NCI-H748 (cell line): Measurements from ENCODE around the gene FOXP1.

Experiments used
- DNase-seq: peaks from one replicate; lab custom pipeline; 2025; ENCODE audit not compliant: unreplicated experiment; lab: John Stamatoyannopoulos, UW

FOXP1 gene

GRCh38 chr3:71136276-71136675 lies 447.3 kb downstream of the FOXP1 start:
- no peak for DNase-seq

GRCh38 chr3:71135373-71136088 lies 448.0 kb downstream of the FOXP1 start:
- DNase-seq, result no peak

DNA sequence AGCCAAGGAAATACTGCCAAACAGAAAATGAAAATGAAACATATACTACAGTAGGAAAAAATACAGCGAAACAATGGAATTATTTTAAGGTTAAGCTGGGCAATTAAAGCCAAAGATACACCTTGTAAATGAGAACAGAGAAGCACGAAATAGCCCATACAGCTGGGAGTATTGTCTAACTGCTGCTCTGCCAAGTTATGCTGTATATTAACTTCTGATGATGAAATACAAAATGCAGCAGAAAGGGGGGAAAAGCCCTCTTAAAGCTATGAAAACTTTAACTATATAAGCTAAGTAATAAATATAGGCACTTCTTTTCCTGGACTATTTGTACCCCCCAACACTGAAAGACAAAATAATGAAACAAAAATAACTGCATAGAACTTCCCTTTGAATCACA lies 449.0 kb downstream of the FOXP1 start:
- no peak for DNase-seq

DNA sequence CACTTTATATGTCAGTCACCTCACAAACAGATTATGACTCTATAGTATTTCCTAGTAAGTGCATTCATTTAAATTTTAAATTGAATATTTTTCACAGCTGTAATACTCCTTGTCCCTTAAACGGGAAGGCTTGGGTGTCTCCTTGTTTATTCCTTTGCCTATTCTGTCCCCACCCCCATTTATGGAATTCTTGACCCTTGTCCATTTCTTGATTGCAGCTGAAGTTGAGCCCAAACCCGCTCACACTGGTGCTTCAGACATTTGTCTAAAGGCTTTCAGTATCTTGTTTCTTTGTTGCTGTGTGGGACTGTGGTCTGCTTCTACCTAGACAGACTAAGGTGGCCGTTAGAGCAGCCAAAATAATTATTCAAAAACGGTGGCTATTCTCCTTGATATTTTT lies 449.7 kb downstream of the FOXP1 start:
- DNase-seq, result no peak

DNA sequence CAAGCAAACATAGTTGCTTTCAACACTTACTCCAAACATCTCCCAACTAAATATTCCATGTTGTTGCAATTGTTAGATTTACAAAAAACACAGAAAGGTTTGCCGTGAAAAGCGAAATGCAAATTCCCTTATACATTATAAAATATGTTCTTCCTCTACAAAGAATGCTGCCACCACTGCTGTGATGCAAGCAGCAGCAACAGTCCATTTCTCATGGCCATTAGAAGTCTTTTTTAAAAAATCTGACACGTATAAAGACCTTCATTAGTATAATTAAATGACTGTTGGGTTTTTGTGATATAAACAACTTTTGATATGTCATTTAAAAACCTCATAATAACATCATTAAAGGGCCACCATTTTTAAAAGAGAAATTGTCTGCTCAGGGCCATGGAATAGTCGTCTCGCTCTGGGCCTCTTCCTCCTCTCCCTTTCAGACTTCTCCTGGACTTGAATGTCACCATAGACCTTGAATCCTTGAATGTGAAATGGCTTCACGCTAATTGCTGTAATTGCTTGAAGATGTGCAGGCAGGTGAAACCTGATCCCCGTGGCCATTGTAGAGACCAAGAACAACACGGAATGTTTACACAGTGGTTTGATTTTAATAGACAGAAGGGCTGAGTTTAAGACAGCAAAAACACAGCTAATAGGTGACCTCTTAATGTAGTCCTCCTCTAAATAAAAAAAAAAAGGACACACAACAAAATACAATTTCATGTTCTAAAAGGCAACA lies 450.4 kb downstream of the FOXP1 start:
- DNase-seq, result peak; percentile 93

DNA sequence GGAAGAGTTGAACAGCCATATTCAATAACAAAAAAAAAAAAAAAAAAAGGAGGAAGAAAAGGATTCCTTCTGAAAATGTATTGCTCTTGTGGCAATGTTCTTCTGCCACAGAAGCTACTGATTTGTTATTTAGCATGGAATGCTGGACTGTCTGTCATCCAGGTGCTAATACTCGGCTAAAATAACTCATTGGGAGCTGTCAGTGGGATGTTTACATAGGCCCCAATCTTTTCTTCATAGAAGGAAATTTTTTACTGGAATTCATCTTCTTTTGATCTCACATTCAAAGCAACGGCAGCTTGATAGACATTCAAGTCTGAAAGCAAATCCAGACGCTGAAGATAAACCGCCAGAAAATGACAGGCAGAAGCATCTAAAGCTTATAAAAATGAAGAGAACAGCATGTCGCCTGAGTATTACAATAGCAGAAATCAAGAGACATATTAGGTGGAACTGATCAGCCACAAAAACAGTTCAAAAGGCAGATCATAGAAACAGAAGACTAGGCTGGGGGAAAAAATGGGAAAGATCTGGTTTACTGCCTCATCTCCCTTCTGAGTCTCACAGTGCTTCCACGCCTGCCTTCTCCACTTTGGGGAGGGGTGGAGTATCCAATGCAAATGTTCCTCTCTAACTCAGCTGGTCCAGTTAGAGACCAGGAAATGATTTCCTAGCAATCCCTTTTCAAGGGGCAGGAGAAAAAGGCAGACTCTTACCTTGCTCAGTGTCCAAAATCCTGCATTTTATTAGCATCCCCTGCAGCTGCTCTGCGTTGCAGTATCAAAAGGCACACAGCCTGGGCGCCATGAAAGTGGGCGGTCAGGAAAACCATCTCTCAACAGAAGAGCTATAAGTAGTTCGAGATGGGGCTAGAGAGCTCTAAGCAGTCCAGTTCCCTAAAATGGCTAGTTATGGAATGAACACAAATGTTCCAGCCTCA lies 451.9 kb downstream of the FOXP1 start:
- DNase-seq, result peak; percentile 57

- peak; percentile 79 for DNase-seq
Measured at GRCh38 chr3:71130471-71131374, 452.8 kb downstream of the FOXP1 start.

DNA sequence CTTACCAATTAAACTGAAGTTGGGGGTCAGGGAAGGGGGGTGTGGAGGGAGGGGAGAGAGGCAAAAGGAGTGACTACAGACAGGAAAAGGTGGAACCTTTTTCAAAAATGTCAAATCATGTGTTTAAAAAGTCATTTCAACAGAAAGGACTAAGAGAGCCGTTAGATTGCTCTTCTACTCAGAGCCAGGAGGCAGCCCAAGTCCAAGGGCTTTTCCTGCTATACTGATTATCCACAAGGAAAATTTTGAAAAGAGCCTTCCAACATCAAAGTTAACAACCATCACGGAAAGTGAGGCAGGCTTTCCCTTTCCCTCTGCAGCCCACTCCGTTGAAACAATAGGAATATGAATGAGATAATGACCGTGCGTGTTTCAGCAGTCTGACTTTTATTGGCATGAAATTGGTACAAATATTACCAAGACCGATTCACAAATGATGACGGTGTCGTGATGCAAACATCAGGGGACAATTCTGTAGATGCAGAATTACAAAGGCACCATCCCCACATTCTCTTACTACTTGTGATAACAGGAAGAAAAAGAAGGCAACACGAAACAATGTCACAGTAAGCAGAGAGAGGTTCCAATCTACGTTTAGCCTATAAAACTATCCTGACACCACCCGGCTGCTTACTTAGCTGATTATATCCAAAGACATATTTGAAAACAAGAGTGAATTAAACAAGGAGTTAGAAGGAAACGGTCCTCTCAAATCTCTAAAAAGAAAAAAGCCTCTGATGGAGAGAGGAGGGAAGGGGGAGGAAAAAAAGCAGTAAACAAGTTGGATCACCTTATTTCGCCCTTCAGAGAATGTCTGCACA lies 453.7 kb downstream of the FOXP1 start:
- DNase-seq, result peak; percentile 57

GRCh38 chr3:71128961-71129360 lies 454.6 kb downstream of the FOXP1 start:
- DNase-seq, result peak; percentile 9

GRCh38 chr3:71127844-71128243 lies 455.7 kb downstream of the FOXP1 start:
- no peak for DNase-seq

- peak; percentile 8 for DNase-seq
Measured at GRCh38 chr3:71127052-71127831, 456.3 kb downstream of the FOXP1 start.

GRCh38 chr3:71125738-71126137 lies 457.8 kb downstream of the FOXP1 start:
- DNase-seq, result no peak

GRCh38 chr3:71124048-71124447 lies 459.5 kb downstream of the FOXP1 start:
- DNase-seq, result no peak

GRCh38 chr3:71122641-71123040 lies 460.9 kb downstream of the FOXP1 start:
- no peak for DNase-seq

GRCh38 chr3:71121429-71122167 lies 461.9 kb downstream of the FOXP1 start:
- DNase-seq, result no peak

GRCh38 chr3:71120012-71120411 lies 463.5 kb downstream of the FOXP1 start:
- peak; percentile 77 for DNase-seq

- no peak for DNase-seq
Measured at GRCh38 chr3:71119171-71119570, 464.4 kb downstream of the FOXP1 start.

GRCh38 chr3:71118436-71118835 lies 465.1 kb downstream of the FOXP1 start:
- no peak for DNase-seq
